H1 (cell line): ENCODE data around the gene FANCI. TPM values are rescaled to one million over a fixed set of nuclear protein-coding genes. Genes with fewer than 3 reads are reported as not detected.

Source experiments
- CTCF ChIA-PET: fragments of 300-600 bp; sonication (Branson Sonifier 250); formaldehyde crosslinking; loops from one replicate; lab custom pipeline; 2021; ENCODE audit not compliant: partially characterized antibody; lab: Charles Lee
- POLR2A ChIA-PET: fragments of 300-600 bp; sonication (Branson Sonifier 250); formaldehyde crosslinking; loops from one replicate; lab custom pipeline; 2021; ENCODE audit warnings: inconsistent platforms; ENCODE audit not compliant: partially characterized antibody; lab: Charles Lee
- DNase-seq, 2 experiments: peaks; one replicate each; pipeline versions ENCODE4 v3.0.0 to v3.0.0-alpha.2; 2010 to 2022; ENCODE audit warnings: low spot score in 2 of 2, low read depth in 1 of 2, mixed read lengths in 1 of 2
- FAIRE-seq: peaks from 2 replicates; lab custom pipeline; 2011; peaks lifted over from hg19 to GRCh38; lab: Jason Lieb, UNC
- H2AFZ ChIP-seq: 2 replicates; pipeline ENCODE4 v1.8.1; 2012; ENCODE audit warnings: low read length, inconsistent platforms
- H2AK5ac ChIP-seq: 2 replicates; pipeline ENCODE4 v1.6.1; 2013; ENCODE audit warnings: low read depth, low read length
- H2BK120ac ChIP-seq: replicated peaks from 2 replicates; pipeline ENCODE3; 2013; ENCODE audit warnings: low read depth, low read length, inconsistent platforms
- H2BK12ac ChIP-seq: 2 replicates; pipeline ENCODE4 v1.6.1; 2013; ENCODE audit warnings: low read depth, low read length
- H2BK15ac ChIP-seq: 2 replicates; pipeline ENCODE4 v1.6.1; 2013; ENCODE audit warnings: low read length
- H2BK20ac ChIP-seq: 2 replicates; pipeline ENCODE4 v1.6.1; 2013; ENCODE audit warnings: low read length
- H2BK5ac ChIP-seq: 2 replicates; pipeline ENCODE4 v1.6.1; 2013; ENCODE audit warnings: low read depth, low read length
- H3K14ac ChIP-seq: 2 replicates; pipeline ENCODE4 v1.6.1; 2013; ENCODE audit warnings: inconsistent platforms; ENCODE audit not compliant: insufficient read length
- H3K18ac ChIP-seq: 2 replicates; pipeline ENCODE4 v1.6.1; 2013; ENCODE audit warnings: low read length; ENCODE audit errors: extremely low read depth
- H3K23ac ChIP-seq: 2 replicates; pipeline ENCODE4 v1.6.1; 2013; ENCODE audit warnings: inconsistent platforms; ENCODE audit not compliant: insufficient read length
- H3K23me2 ChIP-seq: 2 replicates; pipeline ENCODE4 v1.6.1; 2013; ENCODE audit warnings: low read depth, low read length
- H3K27ac ChIP-seq: 2 replicates; pipeline ENCODE4 v1.6.1; 2011; ENCODE audit warnings: low read depth, low read length, inconsistent platforms
- H3K27me3 ChIP-seq, 4 experiments: replicated peaks in 1 of 4; 1 replicate in 1 of 4; 2 replicates in 3 of 4; pipeline versions ENCODE4 v1.6.1 to v1.8.1; 2011 to 2013; ENCODE audit warnings: low read length in 3 of 4, mild to moderate bottlenecking in 3 of 4, inconsistent platforms in 2 of 4, mixed read lengths in 2 of 4, moderate library complexity in 1 of 4; ENCODE audit not compliant: control insufficient read depth in 3 of 4, insufficient read depth in 3 of 4; ENCODE audit errors: extremely low read depth in 1 of 4
- H3K36me3 ChIP-seq, 4 experiments: 2 replicates each; pipeline versions ENCODE4 v1.6.1 to v1.8.1; 2011 to 2013; ENCODE audit warnings: mild to moderate bottlenecking in 4 of 4, low read length in 3 of 4, moderate library complexity in 2 of 4, control low read depth in 1 of 4, inconsistent platforms in 1 of 4; ENCODE audit not compliant: insufficient read depth in 4 of 4, control insufficient read depth in 2 of 4
- H3K4ac ChIP-seq: replicated peaks from 2 replicates; pipeline ENCODE3; 2013; ENCODE audit warnings: low read length, low read depth, mixed read lengths, inconsistent platforms; ENCODE audit not compliant: insufficient read length
- H3K4me1 ChIP-seq, 4 experiments: replicated peaks in 1 of 4; 1 replicate in 1 of 4; 2 replicates in 3 of 4; pipeline versions ENCODE4 v1.6.1 to v1.8.1; 2011 to 2013; ENCODE audit warnings: low read length in 3 of 4, inconsistent platforms in 2 of 4, mixed read lengths in 1 of 4; ENCODE audit not compliant: insufficient read depth in 4 of 4, control insufficient read depth in 3 of 4
- H3K4me2 ChIP-seq, 2 experiments: 2 replicates each; pipeline versions ENCODE4 v1.6.1 to v1.8.1; 2011 to 2013; ENCODE audit warnings: low read depth in 2 of 2, low read length in 2 of 2, control low read depth in 1 of 2, inconsistent platforms in 1 of 2, mild to moderate bottlenecking in 1 of 2; ENCODE audit not compliant: insufficient read depth in 1 of 2
- H3K4me3 ChIP-seq, 4 experiments: fragments of 200-600, 300-600 bp in 1 of 4; sonication (generic), shearing (Covaris generic), sonication (Bioruptor Twin) in 1 of 4; 2 replicates each; pipeline versions ENCODE4 v1.5.1 to v1.8.1; 2011 to 2016; ENCODE audit warnings: low read length in 4 of 4, low read depth in 3 of 4, control low read depth in 2 of 4, inconsistent platforms in 2 of 4, mild to moderate bottlenecking in 2 of 4, mixed read lengths in 1 of 4, moderate library complexity in 1 of 4; ENCODE audit not compliant: insufficient read depth in 2 of 4; ENCODE audit errors: extremely low read depth in 1 of 4
- H3K56ac ChIP-seq: replicated peaks from 2 replicates; pipeline ENCODE3; 2013; ENCODE audit warnings: low read depth, mild to moderate bottlenecking, mixed read lengths, low read length, inconsistent platforms; ENCODE audit not compliant: insufficient read length
- H3K79me1 ChIP-seq: 2 replicates; pipeline ENCODE4 v1.6.1; 2013; ENCODE audit warnings: low read depth, low read length, control low read depth
- H3K79me2 ChIP-seq, 2 experiments: 2 replicates each; pipeline versions ENCODE4 v1.6.1 to v1.8.1; 2012 to 2013; ENCODE audit warnings: low read length in 2 of 2, mild to moderate bottlenecking in 2 of 2, inconsistent platforms in 1 of 2; ENCODE audit not compliant: insufficient read depth in 2 of 2, control insufficient read depth in 1 of 2
- H3K9ac ChIP-seq, 4 experiments: replicated peaks in 1 of 4; 1 replicate in 1 of 4; 2 replicates in 3 of 4; pipeline versions ENCODE4 v1.6.1 to v1.8.1; 2011 to 2013; ENCODE audit warnings: low read depth in 3 of 4, low read length in 3 of 4, control low read depth in 2 of 4, mild to moderate bottlenecking in 2 of 4, moderate library complexity in 2 of 4, inconsistent platforms in 1 of 4; ENCODE audit errors: extremely low read depth in 1 of 4
- H3K9me3 ChIP-seq, 2 experiments: 2 replicates each; pipeline versions ENCODE4 v1.6.1 to v1.8.1; 2012 to 2013; ENCODE audit warnings: mild to moderate bottlenecking in 2 of 2, moderate library complexity in 2 of 2, control low read depth in 1 of 2, inconsistent platforms in 1 of 2, low read depth in 1 of 2, low read length in 1 of 2, mixed read lengths in 1 of 2; ENCODE audit not compliant: insufficient read depth in 2 of 2
- H4K20me1 ChIP-seq, 2 experiments: replicated peaks in 1 of 2; 2 replicates each; pipeline versions ENCODE3 to v1.8.1; 2011 to 2013; ENCODE audit warnings: inconsistent platforms in 2 of 2, low read length in 2 of 2, mild to moderate bottlenecking in 1 of 2; ENCODE audit not compliant: insufficient read depth in 2 of 2, control insufficient read depth in 1 of 2
- H4K5ac ChIP-seq: 2 replicates; pipeline ENCODE4 v1.6.1; 2013; ENCODE audit warnings: low read length, low read depth, mixed read lengths, inconsistent platforms; ENCODE audit not compliant: insufficient read length
- H4K8ac ChIP-seq: 2 replicates; pipeline ENCODE4 v1.8.0; 2013; ENCODE audit warnings: mild to moderate bottlenecking, moderate library complexity, low read length, inconsistent platforms; ENCODE audit not compliant: insufficient read depth; ENCODE audit errors: extremely low read depth
- H4K91ac ChIP-seq: replicated peaks from 2 replicates; pipeline ENCODE3; 2013; ENCODE audit warnings: low read length, mixed read lengths, inconsistent platforms; ENCODE audit not compliant: insufficient read length
- ASH2L ChIP-seq: fragments of 200-600, 300-600 bp; sonication (generic); IDR thresholded peaks from one replicate; pipeline ENCODE4 v1.7.1; 2017; ENCODE audit warnings: low read length
- RAD21 ChIP-seq, 2 experiments: IDR thresholded peaks in 1 of 2; conservative IDR thresholded peaks in 1 of 2; 2 replicates each; pipeline ENCODE4 v1.6.1; 2011; ENCODE audit warnings: low read depth in 2 of 2, low read length in 2 of 2, improper control_type of control experiment in 1 of 2, inconsistent platforms in 1 of 2, mild to moderate bottlenecking in 1 of 2, moderate library complexity in 1 of 2
- RBBP5 ChIP-seq: IDR thresholded peaks from 2 replicates; pipeline ENCODE4 v1.7.1; 2012; ENCODE audit warnings: low read depth, mild to moderate bottlenecking, inconsistent platforms, low read length, moderate library complexity, borderline replicate concordance
- SP2 ChIP-seq: IDR thresholded peaks from 2 replicates; pipeline ENCODE4 v1.6.1; 2012; ENCODE audit warnings: mild to moderate bottlenecking, low read length, inconsistent platforms
- SUZ12 ChIP-seq: fragments of 200-600 bp; sonication (generic); IDR thresholded peaks from 2 replicates; pipeline ENCODE4 v1.6.1; 2012; ENCODE audit warnings: mild to moderate bottlenecking, inconsistent platforms, low read length, moderate library complexity, mixed read lengths
- TAF1 ChIP-seq: IDR thresholded peaks from 2 replicates; pipeline ENCODE4 v1.6.1; 2011; ENCODE audit warnings: mild to moderate bottlenecking, low read depth, low read length
- WGBS, 2 experiments: shearing (Covaris generic) in 1 of 2; methylation state at CpG; one replicate each; pipeline versions ENCODE4 v1.1.6 to v1.1.7; 2013 to 2015; ENCODE audit warnings: low lambda C conversion rate in 2 of 2, mixed read lengths in 2 of 2, inconsistent platforms in 1 of 2, low coverage in 1 of 2, missing lambda C conversion rate in 1 of 2; ENCODE audit not compliant: insufficient replicate concordance in 2 of 2, insufficient coverage in 1 of 2, insufficient read length in 1 of 2; ENCODE audit errors: extremely low coverage in 1 of 2, missing lambda C conversion rate in 1 of 2; 5-methylcytosine and 5-hydroxymethylcytosine counted together
- polyA plus RNA-seq, 7 experiments: library from polyadenylated mRNA; depleted of rRNA in 3 of 7; stranded (reverse) in 5 of 7; unstranded in 2 of 7; fragments of >200 nt in 5 of 7; fragments of 200-250 nt in 2 of 7; gene quantifications; 1 replicate in 5 of 7; 2 replicates in 1 of 7; 4 replicates in 1 of 7; pipeline versions ENCODE4 v1.2.1 to v1.2.3, GENCODE V29; 2011 to 2013; ENCODE audit warnings: missing spikeins in 2 of 7, mixed read lengths in 2 of 7
- total RNA-seq: library from RNA; stranded (reverse); fragmentation: NEBNext Ultra II Directional; extraction: Animal tissue kit (Norgen Biotek cat#: 25700); gene quantifications from 2 replicates; pipeline ENCODE4 v1.2.1, GENCODE V29; 2021
- TF ChIP-seq, protein P1 (sequence below), 3 experiments: IDR thresholded peaks; 1 replicate in 2 of 3; 2 replicates in 1 of 3; pipeline versions ENCODE4 v1.5.1 to v1.6.1; 2011; ENCODE audit warnings: low read length in 3 of 3, mild to moderate bottlenecking in 3 of 3, inconsistent platforms in 2 of 3, low read depth in 1 of 3, moderate library complexity in 1 of 3; ENCODE audit not compliant: insufficient read depth in 1 of 3; ENCODE audit errors: control extremely low read depth in 1 of 3
- TF ChIP-seq, protein P2 (sequence below): IDR thresholded peaks from 2 replicates; pipeline ENCODE4 v1.6.1; 2012; ENCODE audit warnings: low read length, inconsistent platforms

The FANCI gene
- total and polyA plus RNA-seq, 2 of the 8 experiments (the other 6 are each of a cell fraction or from before 2014, with no cell fraction given): 37.8 to 115 TPM

DNA sequence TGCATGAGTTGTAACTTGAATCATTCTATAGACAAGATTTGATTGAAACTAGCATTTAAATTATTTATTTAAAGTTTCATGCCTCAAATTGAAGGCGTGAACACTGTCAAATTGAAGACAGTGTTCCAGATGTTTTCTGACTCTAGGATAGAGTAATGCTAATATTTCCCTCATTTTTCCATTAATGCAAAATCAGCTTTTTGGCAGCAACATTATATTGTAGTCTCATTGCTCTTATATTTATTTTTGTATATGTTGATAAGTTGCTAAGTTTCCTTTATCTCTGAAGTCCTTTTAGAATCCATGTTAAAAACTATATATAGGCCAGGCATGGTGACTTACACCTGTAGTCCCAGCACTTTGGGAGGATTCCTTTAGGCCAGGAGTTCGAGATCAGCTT, 4.8 kb downstream of the FANCI start:
- no peak overlapping the region for H3K56ac ChIP-seq
- peaks cover 4 to 36% of the 10 kb centered on the region in 2 experiments; a peak in 3 of 4 replicates for H3K79me2 ChIP-seq
- TF ChIP-seq SP2 (no peak), ASH2L (no peak), RAD21 (IDR thresholded peaks at IDR 0.05 in 1 of 2, conservative IDR thresholded peaks at IDR 0.05 in 1 of 2; ENCODE audit: low read depth in 2 of 2, low read length in 2 of 2) (no peak), SUZ12 (no peak), RBBP5 (no peak), TAF1 (no peak)
- TF ChIP-seq, protein P1, sequence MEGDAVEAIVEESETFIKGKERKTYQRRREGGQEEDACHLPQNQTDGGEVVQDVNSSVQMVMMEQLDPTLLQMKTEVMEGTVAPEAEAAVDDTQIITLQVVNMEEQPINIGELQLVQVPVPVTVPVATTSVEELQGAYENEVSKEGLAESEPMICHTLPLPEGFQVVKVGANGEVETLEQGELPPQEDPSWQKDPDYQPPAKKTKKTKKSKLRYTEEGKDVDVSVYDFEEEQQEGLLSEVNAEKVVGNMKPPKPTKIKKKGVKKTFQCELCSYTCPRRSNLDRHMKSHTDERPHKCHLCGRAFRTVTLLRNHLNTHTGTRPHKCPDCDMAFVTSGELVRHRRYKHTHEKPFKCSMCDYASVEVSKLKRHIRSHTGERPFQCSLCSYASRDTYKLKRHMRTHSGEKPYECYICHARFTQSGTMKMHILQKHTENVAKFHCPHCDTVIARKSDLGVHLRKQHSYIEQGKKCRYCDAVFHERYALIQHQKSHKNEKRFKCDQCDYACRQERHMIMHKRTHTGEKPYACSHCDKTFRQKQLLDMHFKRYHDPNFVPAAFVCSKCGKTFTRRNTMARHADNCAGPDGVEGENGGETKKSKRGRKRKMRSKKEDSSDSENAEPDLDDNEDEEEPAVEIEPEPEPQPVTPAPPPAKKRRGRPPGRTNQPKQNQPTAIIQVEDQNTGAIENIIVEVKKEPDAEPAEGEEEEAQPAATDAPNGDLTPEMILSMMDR (IDR thresholded peaks at IDR 0.05; ENCODE audit: control extremely low read depth in 1 of 3, insufficient read depth in 1 of 3, low read depth in 1 of 3, low read length in 3 of 3): no peak
- TF ChIP-seq, protein P2, sequence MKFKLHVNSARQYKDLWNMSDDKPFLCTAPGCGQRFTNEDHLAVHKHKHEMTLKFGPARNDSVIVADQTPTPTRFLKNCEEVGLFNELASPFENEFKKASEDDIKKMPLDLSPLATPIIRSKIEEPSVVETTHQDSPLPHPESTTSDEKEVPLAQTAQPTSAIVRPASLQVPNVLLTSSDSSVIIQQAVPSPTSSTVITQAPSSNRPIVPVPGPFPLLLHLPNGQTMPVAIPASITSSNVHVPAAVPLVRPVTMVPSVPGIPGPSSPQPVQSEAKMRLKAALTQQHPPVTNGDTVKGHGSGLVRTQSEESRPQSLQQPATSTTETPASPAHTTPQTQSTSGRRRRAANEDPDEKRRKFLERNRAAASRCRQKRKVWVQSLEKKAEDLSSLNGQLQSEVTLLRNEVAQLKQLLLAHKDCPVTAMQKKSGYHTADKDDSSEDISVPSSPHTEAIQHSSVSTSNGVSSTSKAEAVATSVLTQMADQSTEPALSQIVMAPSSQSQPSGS: no peak
- FAIRE-seq (no peak), DNase-seq (no peak)
- H3K14ac ChIP-seq: no peak overlapping the region
- peaks cover 6 to 31% (median 21%) of the 10 kb centered on the region in 4 experiments; a peak in 6 of 8 replicates for H3K36me3 ChIP-seq
- no peak overlapping the region for H2BK15ac ChIP-seq
- ChIA-PET CTCF (interaction anchor here (0.7 kb wide), 1 partner anchor 18 kb away, joined by 3 read pairs; no protein-coding TSS in a partner anchor), POLR2A (no interaction called here)
- no peak overlapping the region for H2AK5ac ChIP-seq
- no peak overlapping the region for H3K4me2 ChIP-seq
- H3K27me3 ChIP-seq: no peaks in the 10 kb centered on the region
- 0 out of 7 replicates have a peak, but pooled peaks cover 0 to 3% (median 0%) of the 10 kb centered on the region in 4 experiments for H3K4me1 ChIP-seq
- H2AFZ ChIP-seq: no peak overlapping the region
- no peak overlapping the region for H3K4me3 ChIP-seq
- peaks cover 3% of the 10 kb centered on the region; the same call in 1 of the 2 replicates for H3K79me1 ChIP-seq
- no peak overlapping the region for H4K5ac ChIP-seq
- H4K8ac ChIP-seq: no peak overlapping the region
- 0 out of 4 replicates have a peak, but pooled peaks cover 0 to 3% of the 10 kb centered on the region in 2 experiments for H3K9me3 ChIP-seq
- H3K23ac ChIP-seq: no peak overlapping the region
- no peak overlapping the region for H2BK12ac ChIP-seq
- peaks cover 0 to 3% of the 10 kb centered on the region in 2 experiments for H4K20me1 ChIP-seq
- no peak overlapping the region for H2BK20ac ChIP-seq
- no peak overlapping the region for H2BK5ac ChIP-seq
- no peak overlapping the region for H3K4ac ChIP-seq
- no peak overlapping the region for H2BK120ac ChIP-seq
- no peak overlapping the region for H3K27ac ChIP-seq
- H3K23me2 ChIP-seq: no peaks in the 10 kb centered on the region; the same call in 1 of the 2 replicates
- no peak overlapping the region for H3K18ac ChIP-seq
- no peak overlapping the region for H3K9ac ChIP-seq
- 90% methylated on average over 2 of the region's 2 CpGs; no CpG with 5 or more reads in 1 of the 2 experiments for WGBS, 2 experiments
- H4K91ac ChIP-seq: no peak overlapping the region
